ENCODE measurements around the gene GABRG3. TPM values are rescaled to one million over a fixed set of nuclear protein-coding genes. Genes with fewer than 3 reads are reported as not detected.

The GABRG3 gene
- total RNA-seq, 2 experiments from 2014 or later: not detected

DNA sequence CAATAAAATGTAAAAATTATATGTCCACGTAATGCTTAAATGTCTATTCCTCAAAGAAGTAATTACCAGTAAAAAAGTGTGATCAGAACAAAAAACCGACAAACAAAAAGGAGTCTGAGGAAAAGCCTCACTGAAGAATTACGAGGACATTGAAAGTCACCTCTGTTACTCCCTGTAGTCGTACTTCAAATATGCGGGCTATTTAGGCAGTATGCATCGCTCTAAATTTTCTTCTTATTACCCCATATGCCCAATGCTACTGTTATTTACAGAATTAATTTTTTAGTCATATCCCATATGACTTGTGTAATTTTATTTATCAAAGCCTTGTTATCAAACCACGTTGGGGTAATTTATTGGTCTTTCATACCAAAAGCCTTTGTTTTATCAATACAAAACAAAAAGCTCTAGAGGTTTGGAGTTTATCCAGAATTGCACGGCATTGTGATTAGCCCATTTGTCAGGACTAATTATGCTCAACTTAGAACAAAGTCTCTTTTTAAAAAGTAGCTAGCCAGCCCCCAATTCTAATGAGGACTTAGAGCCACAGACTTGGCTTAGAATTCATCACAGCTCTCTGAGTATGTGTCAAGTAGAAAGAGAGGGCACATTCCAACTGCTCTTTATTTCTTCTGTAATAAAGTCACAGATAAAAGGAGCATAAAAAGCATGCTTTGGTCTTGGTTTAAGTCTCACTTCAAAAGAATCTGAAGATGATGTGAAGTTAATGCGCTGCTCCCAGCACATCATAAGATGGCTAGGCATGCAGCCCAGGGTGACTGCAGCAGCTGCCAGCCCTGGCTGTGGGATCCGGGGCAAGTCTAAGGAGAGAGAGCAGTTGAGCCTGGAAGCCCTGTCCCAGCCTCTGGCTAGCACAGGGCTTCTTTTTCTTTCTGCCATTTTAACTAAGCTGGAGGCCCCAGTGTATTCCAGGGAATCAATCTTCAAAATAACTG lies 521.0 kb downstream of the GABRG3 start:
- DNase-seq (no peak), ATAC-seq (no peak)
- H3K4me1 Mint-ChIP-seq (ENCODE audit: low read depth): no peaks in the 10 kb centered on the region
- no peak overlapping the region for H3K4me3 Mint-ChIP-seq
- CTCF ChIA-PET: no interaction called here
- H3K36me3 Mint-ChIP-seq (ENCODE audit: low read depth): peaks cover 1% of the 10 kb centered on the region
- POLR2A ChIA-PET: no interaction called here
- H3K27ac Mint-ChIP-seq: no peak overlapping the region
- intact Hi-C loops (cut with micrococcal nuclease): no loop called here
- H3K9me3 Mint-ChIP-seq: peaks cover 10% of the 10 kb centered on the region
- TF ChIP-seq CTCF (IDR thresholded peaks at IDR 0.05): no peak
- H3K27me3 Mint-ChIP-seq: no peaks in the 10 kb centered on the region

- H3K27ac Mint-ChIP-seq: no peak overlapping the region
Observed at GRCh38 chr15:27495963-27496459, 525.0 kb downstream of the GABRG3 start.

DNA sequence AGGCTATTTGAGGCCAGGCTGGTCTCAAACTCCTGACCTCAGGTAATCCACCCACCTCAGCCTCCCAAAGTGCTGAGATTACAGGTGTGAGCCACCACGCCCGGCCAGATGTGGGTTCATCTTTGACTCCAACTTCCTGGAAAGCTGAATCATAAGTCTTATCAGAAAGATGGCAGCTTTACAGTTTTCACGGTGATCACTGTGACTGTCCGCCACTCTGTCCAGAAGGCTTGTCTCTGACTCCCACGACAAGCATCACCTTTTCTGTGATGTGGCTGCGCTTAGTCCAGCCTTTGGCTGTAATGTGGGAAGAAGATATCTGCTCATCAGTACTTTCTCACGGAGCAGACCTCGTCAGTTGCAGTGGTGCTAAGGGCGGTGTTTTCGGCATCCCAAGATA lies 527.7 kb downstream of the GABRG3 start:
- ChIA-PET POLR2A (no interaction called here), CTCF (no interaction called here)
- Mint-ChIP-seq H3K4me3 (no peak overlapping the region), H3K27ac (no peak overlapping the region), H3K27me3 (no peaks in the 10 kb centered on the region), H3K36me3 (ENCODE audit: low read depth) (no peaks in the 10 kb centered on the region), H3K9me3 (peaks cover 8% of the 10 kb centered on the region), H3K4me1 (ENCODE audit: low read depth) (no peaks in the 10 kb centered on the region)
- intact Hi-C loops (cut with micrococcal nuclease): no loop called here
- ATAC-seq (no peak), DNase-seq (no peak)
- no peak for TF ChIP-seq CTCF (IDR thresholded peaks at IDR 0.05)

More at GRCh38 chr15:27495963-27496459, 525.0 kb downstream of the GABRG3 start:
- H3K36me3 Mint-ChIP-seq (ENCODE audit: low read depth): no peaks in the 10 kb centered on the region
- H3K4me3 Mint-ChIP-seq: no peak overlapping the region
- ChIA-PET CTCF (no interaction called here), POLR2A (no interaction called here)
- ATAC-seq (no peak), DNase-seq (no peak)
- TF ChIP-seq CTCF (IDR thresholded peaks at IDR 0.05): no peak
- H3K9me3 Mint-ChIP-seq: peaks cover 10% of the 10 kb centered on the region
- intact Hi-C loops (cut with micrococcal nuclease): no loop called here
- no peaks in the 10 kb centered on the region for H3K4me1 Mint-ChIP-seq (ENCODE audit: low read depth)
- no peaks in the 10 kb centered on the region for H3K27me3 Mint-ChIP-seq

DNA sequence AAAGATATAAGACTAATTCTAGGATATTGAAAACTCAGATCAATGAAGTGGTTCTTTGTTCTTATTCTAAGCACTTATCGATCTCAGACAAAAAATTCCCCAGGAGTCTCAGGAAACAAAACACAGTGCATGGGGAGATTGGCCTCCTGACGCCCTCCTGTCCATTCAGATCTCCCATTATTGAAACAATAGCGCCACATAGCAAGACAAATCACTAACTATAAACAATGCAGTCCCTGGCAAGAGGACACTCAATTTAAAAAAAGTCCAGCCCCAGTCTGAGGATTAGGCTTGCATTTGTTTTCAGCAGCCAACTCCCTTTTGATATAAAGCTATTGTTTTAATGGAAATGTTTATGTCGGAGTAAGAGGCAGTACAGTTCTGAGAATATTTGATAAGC lies 528.2 kb downstream of the GABRG3 start:
- ATAC-seq (no peak), DNase-seq (no peak)
- peaks cover 8% of the 10 kb centered on the region for H3K9me3 Mint-ChIP-seq
- no peak for TF ChIP-seq CTCF (IDR thresholded peaks at IDR 0.05)
- H3K36me3 Mint-ChIP-seq (ENCODE audit: low read depth): no peaks in the 10 kb centered on the region
- no peak overlapping the region for H3K4me3 Mint-ChIP-seq
- CTCF ChIA-PET: no interaction called here
- no peak overlapping the region for H3K27ac Mint-ChIP-seq
- no peaks in the 10 kb centered on the region for H3K27me3 Mint-ChIP-seq
- intact Hi-C loops (cut with micrococcal nuclease): no loop called here
- POLR2A ChIA-PET: no interaction called here
- no peaks in the 10 kb centered on the region for H3K4me1 Mint-ChIP-seq (ENCODE audit: low read depth)

DNA sequence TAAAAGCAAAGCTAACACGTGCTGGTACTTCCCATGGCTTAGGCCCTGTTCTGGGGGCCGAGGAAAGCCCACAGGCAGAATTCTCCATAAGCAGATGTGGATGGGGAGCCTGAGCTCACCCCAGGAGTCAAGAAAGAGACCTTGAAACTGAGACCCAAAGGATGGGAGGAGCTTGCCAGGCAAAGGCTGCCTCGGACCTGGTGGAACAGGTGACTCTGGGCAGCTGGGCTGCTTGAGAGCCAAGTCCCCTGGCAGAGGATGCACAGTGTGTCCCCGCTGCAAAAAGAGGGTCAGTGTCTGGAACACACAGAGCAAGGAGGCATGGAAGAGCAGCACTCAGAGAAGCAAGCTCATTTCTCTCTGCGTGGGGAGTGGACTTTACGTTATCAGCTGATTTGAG lies 528.7 kb downstream of the GABRG3 start:
- H3K27ac Mint-ChIP-seq: no peak overlapping the region
- no peak for DNase-seq

More for the DNA sequence above, 528.7 kb downstream of the GABRG3 start:
- no peak for ATAC-seq
- ChIA-PET POLR2A (no interaction called here), CTCF (no interaction called here)
- H3K36me3 Mint-ChIP-seq (ENCODE audit: low read depth): no peaks in the 10 kb centered on the region
- no peaks in the 10 kb centered on the region for H3K4me1 Mint-ChIP-seq (ENCODE audit: low read depth)
- no peaks in the 10 kb centered on the region for H3K27me3 Mint-ChIP-seq
- intact Hi-C loops (cut with micrococcal nuclease): no loop called here
- H3K9me3 Mint-ChIP-seq: peaks cover 8% of the 10 kb centered on the region
- TF ChIP-seq CTCF (IDR thresholded peaks at IDR 0.05): no peak
- no peak overlapping the region for H3K4me3 Mint-ChIP-seq

All from activated CD8-positive, alpha-beta T cell treated with anti-CD3 and anti-CD28 coated beads for 36 hours (primary cell).